Naive thymus-derived CD4-positive, alpha-beta T cell (primary cell): Measurements from ENCODE around the gene CCDC40. TPM values are rescaled to one million over a fixed set of nuclear protein-coding genes. Genes with fewer than 3 reads are reported as not detected.

Experiments used
- ATAC-seq: fragments of 150-1000 bp; cut with Tn5 transposase; 2 replicates; pipeline ENCODE4 v1.10.0; 2021; ENCODE audit warnings: mild to moderate bottlenecking, moderate library complexity
- CTCF ChIA-PET: fragments of 350-600 bp; sonication (Branson Sonifier 250); formaldehyde crosslinking; loops from one replicate; lab custom pipeline; 2021; ENCODE audit warnings: antibody characterized with exemption; lab: Charles Lee
- POLR2A ChIA-PET: fragments of 350-600 bp; sonication (Branson Sonifier 250); formaldehyde crosslinking; loops from one replicate; lab custom pipeline; 2021; ENCODE audit warnings: antibody characterized with exemption, inconsistent platforms; lab: Charles Lee
- DNase-seq, 9 donors: peaks; one replicate each; pipeline versions ENCODE4 v3.0.0 to v3.0.0-alpha.2; 2020 to 2022; ENCODE audit warnings: mixed read lengths in 1 of 9
- H3K27ac ChIP-seq: one replicate; pipeline ENCODE4 v1.7.0; 2013; ENCODE audit warnings: mild to moderate bottlenecking, low read depth, low read length, moderate library complexity
- H3K27me3 ChIP-seq, 2 donors: one replicate each; pipeline ENCODE4 v1.7.0; 2013; ENCODE audit warnings: low read length in 2 of 2, mild to moderate bottlenecking in 2 of 2, moderate library complexity in 2 of 2; ENCODE audit not compliant: control insufficient read depth in 2 of 2, insufficient read depth in 2 of 2
- H3K36me3 ChIP-seq, 3 experiments: 1 replicate in 2 of 3; 2 replicates in 1 of 3; pipeline ENCODE4 v1.7.0; 2013; ENCODE audit warnings: low read length in 3 of 3, mild to moderate bottlenecking in 3 of 3, moderate library complexity in 1 of 3; ENCODE audit not compliant: insufficient read depth in 3 of 3, control insufficient read depth in 2 of 3
- H3K4me1 ChIP-seq, 2 donors: one replicate each; pipeline ENCODE4 v1.7.0; 2013; ENCODE audit warnings: low read length in 2 of 2, mild to moderate bottlenecking in 2 of 2, moderate library complexity in 1 of 2; ENCODE audit not compliant: control insufficient read depth in 2 of 2, insufficient read depth in 2 of 2
- H3K4me3 ChIP-seq: 2 replicates; pipeline ENCODE4 v1.7.0; 2013; ENCODE audit warnings: mild to moderate bottlenecking, low read length
- H3K9me3 ChIP-seq, 3 experiments: 1 replicate in 2 of 3; 2 replicates in 1 of 3; pipeline ENCODE4 v1.7.0; 2013; ENCODE audit warnings: low read length in 3 of 3; ENCODE audit not compliant: control insufficient read depth in 2 of 3
- H3K27ac Mint-ChIP-seq, 9 donors: one replicate each; pipeline ENCODE4 v1.8.0; 2020 to 2022; ENCODE audit warnings: mixed read lengths in 9 of 9, mild to moderate bottlenecking in 8 of 9, moderate library complexity in 5 of 9, inconsistent platforms in 2 of 9
- H3K27me3 Mint-ChIP-seq, 5 donors: one replicate each; pipeline ENCODE4 v1.8.0; 2021 to 2022; ENCODE audit warnings: mixed read lengths in 5 of 5, mild to moderate bottlenecking in 1 of 5
- H3K36me3 Mint-ChIP-seq, 5 donors: one replicate each; pipeline ENCODE4 v1.8.0; 2020 to 2022; ENCODE audit warnings: mixed read lengths in 5 of 5, mild to moderate bottlenecking in 3 of 5, inconsistent platforms in 1 of 5
- H3K4me1 Mint-ChIP-seq, 7 donors: one replicate each; pipeline ENCODE4 v1.8.0; 2020 to 2022; ENCODE audit warnings: mixed read lengths in 7 of 7, mild to moderate bottlenecking in 3 of 7, inconsistent platforms in 1 of 7
- H3K4me3 Mint-ChIP-seq, 10 donors: one replicate each; pipeline ENCODE4 v1.8.0; 2020 to 2022; ENCODE audit warnings: mild to moderate bottlenecking in 10 of 10, mixed read lengths in 10 of 10, moderate library complexity in 6 of 10, inconsistent platforms in 2 of 10
- H3K9me3 Mint-ChIP-seq, 11 donors: one replicate each; pipeline ENCODE4 v1.8.0; 2020 to 2022; ENCODE audit warnings: mixed read lengths in 11 of 11, mild to moderate bottlenecking in 4 of 11, inconsistent platforms in 1 of 11, moderate library complexity in 1 of 11
- intact Hi-C, 2 donors: fragments of 100-400 bp; cut with micrococcal nuclease; formaldehyde crosslinking; loops; one replicate each; pipeline ENCODE4 v1.15.1; 2023
- polyA plus RNA-seq, 2 donors: library from polyadenylated mRNA; unstranded; fragments of 300-500 nt; fragmentation: Illumina TruSeq; gene quantifications; one replicate each; pipeline ENCODE4 v1.2.3, GENCODE V29; 2021
- total RNA-seq, 6 experiments: library from RNA in 5 of 6; stranded (reverse) in 5 of 6; gene quantifications; 1 replicate in 5 of 6; 2 replicates in 1 of 6; pipeline ENCODE4 v1.2.3 and lab custom pipeline; 2021 to 2026

The CCDC40 gene
- total and polyA plus RNA-seq, 7 experiments from 2014 or later = 0.43 to 3.0 (median 0.79) TPM; not detected in 2

- DNase-seq = no peak
- no peaks in the 10 kb centered on the region for H3K36me3 ChIP-seq
- ATAC-seq = peak; percentile 38
- no peak overlapping the region for H3K27ac Mint-ChIP-seq
- intact Hi-C loops = no loop called here
- ChIA-PET CTCF (no interaction called here), POLR2A (no interaction called here)
- peaks cover 0 to 4% (median 0%) of the 10 kb centered on the region in 7 donors for H3K4me1 Mint-ChIP-seq
- H3K4me1 ChIP-seq = no peaks in the 10 kb centered on the region
- H3K4me3 Mint-ChIP-seq = no peak overlapping the region
- H3K36me3 Mint-ChIP-seq = no peaks in the 10 kb centered on the region
- no peak overlapping the region for H3K27ac ChIP-seq
- no peaks in the 10 kb centered on the region for H3K9me3 ChIP-seq
- H3K27me3 Mint-ChIP-seq = no peaks in the 10 kb centered on the region
- H3K4me3 ChIP-seq = no peak overlapping the region
- H3K9me3 Mint-ChIP-seq = no peaks in the 10 kb centered on the region
- no peaks in the 10 kb centered on the region for H3K27me3 ChIP-seq
These were observed 12.1 kb upstream of the CCDC40 start for GRCh38 chr17:80024206-80024972.

- Mint-ChIP-seq H3K4me1 (peaks cover 0 to 4% (median 0%) of the 10 kb centered on the region in 7 donors), H3K36me3 (no peaks in the 10 kb centered on the region), H3K27ac (no peak overlapping the region), H3K4me3 (no peak overlapping the region), H3K9me3 (no peaks in the 10 kb centered on the region), H3K27me3 (no peaks in the 10 kb centered on the region)
- ChIA-PET CTCF (no interaction called here), POLR2A (no interaction called here)
- no peak overlapping the region for H3K4me3 ChIP-seq
- intact Hi-C loops = no loop called here
- H3K27ac ChIP-seq = no peak overlapping the region
- no peaks in the 10 kb centered on the region for H3K27me3 ChIP-seq
- no peaks in the 10 kb centered on the region for H3K4me1 ChIP-seq
- no peaks in the 10 kb centered on the region for H3K36me3 ChIP-seq
- ATAC-seq = no peak
- H3K9me3 ChIP-seq = no peaks in the 10 kb centered on the region
- no peak for DNase-seq
These were observed 11.3 kb upstream of the CCDC40 start for GRCh38 chr17:80025140-80025539.

- no peak overlapping the region for H3K27ac Mint-ChIP-seq
- ChIA-PET POLR2A (no interaction called here), CTCF (no interaction called here)
- no peaks in the 10 kb centered on the region for H3K9me3 Mint-ChIP-seq
- no peaks in the 10 kb centered on the region for H3K36me3 Mint-ChIP-seq
- no peaks in the 10 kb centered on the region for H3K27me3 ChIP-seq
- intact Hi-C loops = no loop called here
- H3K27ac ChIP-seq = no peak overlapping the region
- H3K4me1 Mint-ChIP-seq = peaks cover 0 to 4% (median 0%) of the 10 kb centered on the region in 7 donors
- no peaks in the 10 kb centered on the region for H3K27me3 Mint-ChIP-seq
- no peaks in the 10 kb centered on the region for H3K4me1 ChIP-seq
- no peaks in the 10 kb centered on the region for H3K36me3 ChIP-seq
- H3K4me3 ChIP-seq = no peak overlapping the region
- ATAC-seq (no peak), DNase-seq (no peak)
- no peaks in the 10 kb centered on the region for H3K9me3 ChIP-seq
- H3K4me3 Mint-ChIP-seq = no peak overlapping the region
These were observed 10.6 kb upstream of the CCDC40 start for GRCh38 chr17:80025796-80026195.

- ATAC-seq = no peak
- H3K36me3 Mint-ChIP-seq = no peaks in the 10 kb centered on the region
- no peaks in the 10 kb centered on the region for H3K9me3 Mint-ChIP-seq
- no peaks in the 10 kb centered on the region for H3K36me3 ChIP-seq
- H3K27ac Mint-ChIP-seq = no peak overlapping the region
- H3K4me1 Mint-ChIP-seq = peaks cover 0 to 4% (median 0%) of the 10 kb centered on the region in 7 donors
- intact Hi-C loops = no loop called here
- POLR2A ChIA-PET = no interaction called here
- no peaks in the 10 kb centered on the region for H3K9me3 ChIP-seq
- H3K4me3 Mint-ChIP-seq = no peak overlapping the region
- no peaks in the 10 kb centered on the region for H3K27me3 ChIP-seq
- H3K4me1 ChIP-seq = no peaks in the 10 kb centered on the region
- no peaks in the 10 kb centered on the region for H3K27me3 Mint-ChIP-seq
- no peak overlapping the region for H3K4me3 ChIP-seq
- DNase-seq = no peak
- CTCF ChIA-PET = no interaction called here
- H3K27ac ChIP-seq = no peak overlapping the region
These were observed 9.9 kb upstream of the CCDC40 start for GRCh38 chr17:80026359-80027042.

- Mint-ChIP-seq H3K36me3 (no peaks in the 10 kb centered on the region), H3K4me1 (peaks cover 0 to 6% (median 0%) of the 10 kb centered on the region in 7 donors), H3K9me3 (no peaks in the 10 kb centered on the region), H3K27me3 (peaks cover 0 to 1% (median 0%) of the 10 kb centered on the region in 5 donors), H3K4me3 (no peak overlapping the region), H3K27ac (no peak overlapping the region)
- Histone ChIP-seq H3K9me3 (no peaks in the 10 kb centered on the region), H3K27ac (no peak overlapping the region), H3K36me3 (no peaks in the 10 kb centered on the region), H3K4me1 (no peaks in the 10 kb centered on the region), H3K27me3 (no peaks in the 10 kb centered on the region), H3K4me3 (no peak overlapping the region)
- POLR2A ChIA-PET = no interaction called here
- DNase-seq = no peak
- CTCF ChIA-PET = no interaction called here
- no peak for ATAC-seq
- intact Hi-C loops = no loop called here
These were observed 9.4 kb upstream of the CCDC40 start for GRCh38 chr17:80027043-80027435.

GRCh38 chr17:80028030-80028429 is 8.4 kb upstream of the CCDC40 start:
- ChIA-PET CTCF (interaction anchor here (0.7 kb wide), 1 partner anchor 111 kb away, joined by 3 read pairs; no protein-coding TSS in a partner anchor), POLR2A (no interaction called here)
- Histone ChIP-seq H3K27ac (no peak overlapping the region), H3K4me1 (no peaks in the 10 kb centered on the region), H3K36me3 (no peaks in the 10 kb centered on the region), H3K4me3 (no peak overlapping the region), H3K9me3 (no peaks in the 10 kb centered on the region), H3K27me3 (no peaks in the 10 kb centered on the region)
- ATAC-seq = no peak
- Mint-ChIP-seq H3K27me3 (peaks cover 0 to 10% (median 0%) of the 10 kb centered on the region in 5 donors), H3K9me3 (no peaks in the 10 kb centered on the region), H3K4me3 (no peak overlapping the region), H3K4me1 (peaks cover 0 to 6% (median 0%) of the 10 kb centered on the region in 7 donors), H3K27ac (no peak overlapping the region), H3K36me3 (no peaks in the 10 kb centered on the region)
- DNase-seq = no peak
- intact Hi-C loops = no loop called here
